Measurements from ENCODE around the gene CLRN3. TPM values are rescaled to one million over a fixed set of nuclear protein-coding genes. Genes with fewer than 3 reads are reported as not detected.

CLRN3 gene
- not detected in 2 replicates for total RNA-seq

GRCh38 chr10:127892743-127893142, at the start of gene CLRN3:
Gene CLRN3, minus strand, starts transcription at chr10:127892941. Its CDS starts 157 bp downstream, at chr10:127892784.

GRCh38 chr10:127906548-127907377, 14.0 kb upstream of the CLRN3 start, which contains the start of gene PTPRE:
Gene PTPRE, plus strand, starts transcription at chr10:127907103. Its CDS starts 133,779 bp downstream, at chr10:128040882.

Other genes starting within 250 kb of the CLRN3 start
- not detected in 2 replicates for gene FOXI2, start 155.8 kb downstream of the CLRN3 start, total RNA-seq
- 1.7 and 3.9 TPM in 2 replicates for gene PTPRE, start 14.2 kb upstream of the CLRN3 start, total RNA-seq
- 1.1 and 20.3 TPM in 2 replicates for gene MKI67, start 233.5 kb upstream of the CLRN3 start, total RNA-seq